SH-SY5Y (cell line): ENCODE results near the gene NFYB.

Experiments used
- GATA2 ChIP-seq: IDR thresholded peaks from 2 replicates; pipeline ENCODE4 v1.6.1; 2011; ENCODE audit warnings: mild to moderate bottlenecking, low read depth, low read length
- GATA3 ChIP-seq: IDR thresholded peaks from 2 replicates; pipeline ENCODE4 v1.6.1; 2011; ENCODE audit warnings: low read depth, mild to moderate bottlenecking, low read length, moderate library complexity

- TF ChIP-seq GATA3 (no peak), GATA2 (no peak)
Measured at GRCh38 chr12:104164634-104165033, 26.6 kb upstream of the NFYB start.
